K562 (cell line): ENCODE measurements around the gene LMAN1. TPM values are rescaled to one million over a fixed set of nuclear protein-coding genes. Genes with fewer than 3 reads are reported as not detected.

Experiments
- ATAC-seq: fragments of 200-7000 bp; cut with Tn5 transposase; 3 replicates; pipeline ENCODE4 v1.9.1; 2020; ENCODE audit warnings: moderate library complexity
- BruUV-seq: library from RNA; stranded (reverse); fragments of 400-500 nt; replicated peaks from 2 replicates; lab custom pipeline; 2021; lab: Mats Ljungman, UMichigan
- CTCF ChIA-PET: fragments of 300-600 bp; formaldehyde crosslinking; extraction: SDS; loops from one replicate; lab custom pipeline; 2021; ENCODE audit warnings: low intra/inter-chr PET ratio; lab: Yijun Ruan, JAX
- POLR2A ChIA-PET: fragments of 300-600, 350-650 bp; sonication (Branson Sonifier 250); formaldehyde crosslinking; extraction: SDS; loops from one replicate; lab custom pipeline; 2021; ENCODE audit warnings: antibody characterized with exemption, inconsistent platforms; lab: Yijun Ruan, JAX
- DNase-seq, 4 experiments: peaks; one replicate each; pipeline versions ENCODE4 v3.0.0 to v3.0.0-alpha.2; 2011 to 2018; ENCODE audit warnings: low spot score in 3 of 4, mixed read lengths in 3 of 4; ENCODE audit errors: extremely low read depth in 1 of 4
- FAIRE-seq: peaks from 2 replicates; lab custom pipeline; 2011; peaks lifted over from hg19 to GRCh38; lab: Jason Lieb, UNC
- H2AFZ ChIP-seq: 2 replicates; pipeline ENCODE4 v1.6.0; 2011; ENCODE audit warnings: low read depth, low read length, control low read depth, inconsistent platforms
- H3K27ac ChIP-seq: fragments of 200-600 bp; 3 replicates; pipeline ENCODE4 v1.8.0; 2011; ENCODE audit warnings: low read depth, mild to moderate bottlenecking, control low read depth, inconsistent platforms, low read length, moderate library complexity, mixed read lengths; ENCODE audit errors: extremely low read depth
- H3K27me3 ChIP-seq, 2 experiments: fragments of 300-600 bp in 1 of 2; 2 replicates in 1 of 2; 3 replicates in 1 of 2; pipeline versions ENCODE4 v1.6.0 to v1.8.0; 2011; ENCODE audit warnings: inconsistent platforms in 2 of 2, low read length in 2 of 2, mild to moderate bottlenecking in 1 of 2, mixed read lengths in 1 of 2, moderate library complexity in 1 of 2; ENCODE audit not compliant: control insufficient read depth in 2 of 2, insufficient read depth in 2 of 2
- H3K36me3 ChIP-seq: fragments of 300-600 bp; 3 replicates; pipeline ENCODE4 v1.8.0; 2011; ENCODE audit warnings: mild to moderate bottlenecking, low read length, inconsistent platforms; ENCODE audit not compliant: control insufficient read depth, insufficient read depth
- H3K4me1 ChIP-seq, 2 experiments: fragments of 200-600 bp in 1 of 2; replicated peaks in 1 of 2; 2 replicates in 1 of 2; 3 replicates in 1 of 2; pipeline versions ENCODE4 v1.5.1 to v1.8.0; 2011; ENCODE audit warnings: inconsistent platforms in 2 of 2, low read length in 2 of 2, mild to moderate bottlenecking in 1 of 2, mixed read lengths in 1 of 2, moderate library complexity in 1 of 2; ENCODE audit not compliant: control insufficient read depth in 2 of 2, insufficient read depth in 2 of 2
- H3K4me2 ChIP-seq: 2 replicates; pipeline ENCODE4 v1.6.1; 2011; ENCODE audit warnings: low read length, control low read depth, inconsistent platforms, mixed read lengths; ENCODE audit not compliant: insufficient read depth
- H3K4me3 ChIP-seq: fragments of 200-600 bp; sonication (generic), shearing (Covaris generic); 2 replicates; pipeline ENCODE4 v1.5.1; 2016; ENCODE audit warnings: control low read depth, inconsistent platforms
- H3K79me2 ChIP-seq: fragments of 200-600 bp; 3 replicates; pipeline ENCODE4 v1.8.0; 2011; ENCODE audit warnings: low read length, inconsistent platforms; ENCODE audit not compliant: control insufficient read depth, insufficient read depth
- H3K9ac ChIP-seq, 2 experiments: 2 replicates each; pipeline versions ENCODE4 v1.6.0 to v1.6.1; 2011; ENCODE audit warnings: low read depth in 2 of 2, low read length in 2 of 2, control low read depth in 1 of 2, inconsistent platforms in 1 of 2, mild to moderate bottlenecking in 1 of 2, mixed read lengths in 1 of 2; ENCODE audit not compliant: insufficient read depth in 1 of 2
- H3K9me1 ChIP-seq: one replicate; pipeline ENCODE4 v1.6.0; 2011; ENCODE audit warnings: inconsistent platforms, mild to moderate bottlenecking, low read length, moderate library complexity; ENCODE audit not compliant: control insufficient read depth, insufficient read depth
- H3K9me3 ChIP-seq: replicated peaks from 2 replicates; pipeline ENCODE4 v1.5.1; 2011; ENCODE audit warnings: low read depth, low read length, inconsistent platforms; ENCODE audit not compliant: control insufficient read depth, insufficient read depth
- H4K20me1 ChIP-seq: replicated peaks from 2 replicates; pipeline ENCODE4 v1.6.1; 2011; ENCODE audit warnings: low read length, inconsistent platforms, mixed read lengths; ENCODE audit not compliant: control insufficient read depth, insufficient read depth
- E2F1 ChIP-seq: sonication (generic); formaldehyde crosslinking; IDR thresholded peaks from 2 replicates; pipeline ENCODE4 v1.8.1; 2023; ENCODE audit warnings: mild to moderate bottlenecking, missing genetic modification reagents, moderate library complexity
- E2F8 ChIP-seq: fragments of 450-650 bp; IDR thresholded peaks from 2 replicates; pipeline ENCODE4 v1.7.1; 2018; ENCODE audit warnings: mild to moderate bottlenecking, low read depth; ENCODE audit not compliant: partially characterized antibody
- FOSL1 ChIP-seq: fragments of 200-800 bp; sonication (Bioruptor generic); conservative IDR thresholded peaks from 2 replicates; pipeline ENCODE4 v1.6.1; 2016; ENCODE audit warnings: missing genetic modification characterization, missing compliant biosample characterization
- FOXA1 ChIP-seq: fragments of 450-650 bp; IDR thresholded peaks from 2 replicates; pipeline ENCODE4 v1.6.1; 2016; ENCODE audit warnings: mild to moderate bottlenecking, borderline replicate concordance
- GATAD2A ChIP-seq: fragments of 450-650 bp; IDR thresholded peaks from 2 replicates; pipeline ENCODE4 v1.6.1; 2017
- NCOR1 ChIP-seq: fragments of 450-650 bp; IDR thresholded peaks from 2 replicates; pipeline ENCODE4 v1.6.1; 2016; ENCODE audit warnings: mild to moderate bottlenecking, moderate library complexity
- WGBS: fragments of 100-300 bp; shearing (Covaris generic); methylation state at CpG from one replicate; pipeline ENCODE4 v1.1.6; 2016; ENCODE audit warnings: low coverage, mixed read lengths; ENCODE audit not compliant: insufficient coverage; ENCODE audit errors: missing lambda C conversion rate; 5-methylcytosine and 5-hydroxymethylcytosine counted together
- in situ Hi-C: fragments of 300-500 bp; cut with MboI; formaldehyde crosslinking; loops from 4 replicates; pipeline ENCODE4 v1.15.0; 2018; ENCODE audit warnings: inconsistent platforms, mixed read lengths
- intact Hi-C: fragments of 100-400 bp; cut with micrococcal nuclease; formaldehyde crosslinking; loops from 2 replicates; pipeline ENCODE4 v1.14.2; 2022
- polyA plus RNA-seq, 8 experiments: library from polyadenylated mRNA; depleted of rRNA in 4 of 8; stranded (reverse) in 5 of 8; unstranded in 3 of 8; fragments of >200 nt; fragmentation: Nextera tagmentation in 2 of 8; fragmentation: Illumina TruSeq in 1 of 8; extraction: Ambion mirVana in 2 of 8; extraction: Trizol in 1 of 8; gene quantifications; 2 replicates each; pipeline versions ENCODE4 v1.2.1 to v1.2.3, GENCODE V29; 2011 to 2014; ENCODE audit warnings: inconsistent platforms in 1 of 8, missing spikeins in 1 of 8
- total RNA-seq, 7 experiments: library from RNA; depleted of rRNA in 6 of 7; stranded (reverse); fragments of >200 nt in 6 of 7; fragmentation: Illumina TruSeq in 2 of 7; extraction: Trizol in 2 of 7; gene quantifications; 2 replicates each; pipeline versions ENCODE4 v1.2.1 to v1.2.3, GENCODE V29; 2011 to 2021; ENCODE audit warnings: low replicate concordance in 1 of 7

LMAN1 gene
- total and polyA plus RNA-seq, 9 of the 15 experiments (the other 6 are each of a cell fraction or from before 2014, with no cell fraction given) = 18.8 to 108 (median 71.2) TPM

GRCh38 chr18:59395226-59396175 lies 36.4 kb upstream of the LMAN1 start:
- POLR2A ChIA-PET = no interaction called here
- H4K20me1 ChIP-seq = no peaks in the 10 kb centered on the region
- WGBS = 11% methylated on average over 9 of the region's 10 CpGs
- BruUV-seq = no TSS peak
- intact Hi-C loops (no loop called here), in situ Hi-C loops (no loop called here)
- no peak overlapping the region for H2AFZ ChIP-seq
- no peaks in the 10 kb centered on the region; a peak in 1 of 5 replicates for H3K4me1 ChIP-seq
- CTCF ChIA-PET = no interaction called here
- peaks cover 0 to 27% of the 10 kb centered on the region in 2 experiments; a peak in 2 of 5 replicates for H3K27me3 ChIP-seq
- H3K9me1 ChIP-seq = no peaks in the 10 kb centered on the region
- no peaks in the 10 kb centered on the region for H3K36me3 ChIP-seq
- H3K4me2 ChIP-seq = no peak overlapping the region
- H3K27ac ChIP-seq = no peak overlapping the region
- H3K79me2 ChIP-seq = no peaks in the 10 kb centered on the region
- ATAC-seq = no peak
- H3K9ac ChIP-seq = no peak overlapping the region
- no peak for FAIRE-seq
- H3K9me3 ChIP-seq = no peaks in the 10 kb centered on the region
- no peak overlapping the region for H3K4me3 ChIP-seq
- no peak for TF ChIP-seq FOXA1
- no peak for TF ChIP-seq E2F1
- TF ChIP-seq E2F8 = no peak
- no peak for TF ChIP-seq GATAD2A
- no peak for TF ChIP-seq FOSL1
- TF ChIP-seq NCOR1 = no peak
- DNase-seq = no peak
